Natural killer cell (primary cell): ENCODE results near the gene MAPKAP1. TPM values are rescaled to one million over a fixed set of nuclear protein-coding genes. Genes with fewer than 3 reads are reported as not detected.

ENCODE experiments used
- ATAC-seq, 3 donors: fragments of 150-1000 bp in 2 of 3; fragments of 200-7000 bp in 1 of 3; cut with Tn5 transposase; 1 replicate in 1 of 3; 2 replicates in 2 of 3; pipeline ENCODE4 v1.10.0; 2021; ENCODE audit warnings: mild to moderate bottlenecking in 2 of 3, moderate library complexity in 2 of 3
- DNase-seq, 2 donors: peaks; one replicate each; pipeline versions ENCODE4 v3.0.0 to v3.0.0-alpha.2; 2013 to 2021; ENCODE audit warnings: mixed read lengths in 1 of 2
- H3K27ac ChIP-seq: one replicate; pipeline ENCODE4 v1.5.1; 2013; ENCODE audit warnings: mild to moderate bottlenecking, low read length
- H3K27me3 ChIP-seq: one replicate; pipeline ENCODE4 v1.6.1; 2013; ENCODE audit warnings: low read length; ENCODE audit not compliant: control insufficient read depth, insufficient read depth
- H3K36me3 ChIP-seq: one replicate; pipeline ENCODE4 v1.6.1; 2013; ENCODE audit warnings: low read length; ENCODE audit not compliant: control insufficient read depth, insufficient read depth
- H3K4me1 ChIP-seq: one replicate; pipeline ENCODE4 v1.6.1; 2013; ENCODE audit warnings: low read length; ENCODE audit not compliant: control insufficient read depth, insufficient read depth
- H3K4me3 ChIP-seq: one replicate; pipeline ENCODE4 v1.5.1; 2013; ENCODE audit warnings: low read length
- H3K9me3 ChIP-seq: one replicate; pipeline ENCODE4 v1.6.1; 2013; ENCODE audit warnings: low read length; ENCODE audit not compliant: control insufficient read depth, insufficient read depth
- H3K27ac Mint-ChIP-seq, 2 donors: one replicate each; pipeline ENCODE4 v1.8.0; 2022; ENCODE audit warnings: mild to moderate bottlenecking in 2 of 2, mixed read lengths in 2 of 2, moderate library complexity in 1 of 2
- H3K27me3 Mint-ChIP-seq, 2 donors: one replicate each; pipeline ENCODE4 v1.8.0; 2022; ENCODE audit warnings: low read depth in 2 of 2, mixed read lengths in 2 of 2
- H3K36me3 Mint-ChIP-seq: one replicate; pipeline ENCODE4 v1.8.0; 2022; ENCODE audit warnings: mixed read lengths
- H3K4me1 Mint-ChIP-seq, 2 donors: one replicate each; pipeline ENCODE4 v1.8.0; 2022; ENCODE audit warnings: mixed read lengths in 2 of 2
- H3K4me3 Mint-ChIP-seq: one replicate; pipeline ENCODE4 v1.8.0; 2022; ENCODE audit warnings: mild to moderate bottlenecking, moderate library complexity, mixed read lengths
- H3K9me3 Mint-ChIP-seq, 2 donors: one replicate each; pipeline ENCODE4 v1.8.0; 2022; ENCODE audit warnings: mixed read lengths in 2 of 2
- CTCF ChIP-seq: fragments of 200-600 bp; IDR thresholded peaks from one replicate; pipeline ENCODE4 v1.8.0; 2022; ENCODE audit warnings: antibody characterized with exemption
- WGBS: methylation state at CpG from one replicate; pipeline ENCODE4 v1.1.7; 2013; ENCODE audit warnings: missing lambda C conversion rate; ENCODE audit not compliant: insufficient coverage; 5-methylcytosine and 5-hydroxymethylcytosine counted together
- intact Hi-C: fragments of 100-400 bp; cut with micrococcal nuclease; formaldehyde crosslinking; loops from one replicate; pipeline ENCODE4 v1.14.2; 2022
- total RNA-seq, 4 donors: library from RNA; stranded (reverse); fragments of 120-200 nt in 1 of 4; gene quantifications; one replicate each; pipeline versions ENCODE4 v1.2.3 to v1.2.4, GENCODE V29; 2013 to 2022

Gene MAPKAP1
- total RNA-seq, 3 donors from 2014 or later (not counting 1 experiment from before 2014, with no cell fraction given), result 51.1 to 73.0 (median 58.8) TPM

- H3K9me3 ChIP-seq, result no peaks in the 10 kb centered on the region
- Mint-ChIP-seq H3K27ac (no peak overlapping the region), H3K4me3 (no peak overlapping the region), H3K36me3 (no peaks in the 10 kb centered on the region), H3K4me1 (no peaks in the 10 kb centered on the region), H3K27me3 (no peaks in the 10 kb centered on the region), H3K9me3 (no peaks in the 10 kb centered on the region)
- no peaks in the 10 kb centered on the region for H3K27me3 ChIP-seq
- intact Hi-C loops, result no loop called here
- no peaks in the 10 kb centered on the region for H3K4me1 ChIP-seq
- H3K4me3 ChIP-seq, result no peak overlapping the region
- TF ChIP-seq CTCF, result no peak
- 94% methylated on average over 6 of the region's 8 CpGs for WGBS
- DNase-seq (no peak), ATAC-seq (no peak)
- no peaks in the 10 kb centered on the region for H3K36me3 ChIP-seq
- no peak overlapping the region for H3K27ac ChIP-seq
Measured at GRCh38 chr9:125495172-125496119, 211.6 kb downstream of the MAPKAP1 start.

- ATAC-seq, result no peak
- Mint-ChIP-seq H3K4me3 (no peak overlapping the region), H3K27ac (no peak overlapping the region), H3K9me3 (no peaks in the 10 kb centered on the region), H3K4me1 (peaks cover 0 to under 1% of the 10 kb centered on the region in 2 donors), H3K36me3 (no peaks in the 10 kb centered on the region), H3K27me3 (no peaks in the 10 kb centered on the region)
- Histone ChIP-seq H3K27me3 (no peaks in the 10 kb centered on the region), H3K27ac (no peak overlapping the region), H3K4me3 (no peak overlapping the region), H3K4me1 (no peaks in the 10 kb centered on the region), H3K36me3 (no peaks in the 10 kb centered on the region), H3K9me3 (no peaks in the 10 kb centered on the region)
- DNase-seq, result no peak
- TF ChIP-seq CTCF, result no peak
- WGBS, result 93% methylated on average over 1 of the region's 1 CpG
- intact Hi-C loops, result no loop called here
Measured at GRCh38 chr9:125494653-125494915, 212.4 kb downstream of the MAPKAP1 start.

- Histone ChIP-seq H3K36me3 (no peaks in the 10 kb centered on the region), H3K27ac (no peak overlapping the region), H3K4me1 (no peaks in the 10 kb centered on the region), H3K27me3 (no peaks in the 10 kb centered on the region), H3K4me3 (no peak overlapping the region), H3K9me3 (no peaks in the 10 kb centered on the region)
- no peak for TF ChIP-seq CTCF
- H3K4me3 Mint-ChIP-seq, result no peak overlapping the region
- DNase-seq, result no peak
- no peaks in the 10 kb centered on the region for H3K27me3 Mint-ChIP-seq
- H3K4me1 Mint-ChIP-seq, result peaks cover 0 to 6% of the 10 kb centered on the region in 2 donors
- 92% methylated on average over 12 of the region's 12 CpGs for WGBS
- ATAC-seq, result no peak
- intact Hi-C loops, result no loop called here
- no peaks in the 10 kb centered on the region for H3K9me3 Mint-ChIP-seq
- H3K27ac Mint-ChIP-seq, result no peak overlapping the region
- H3K36me3 Mint-ChIP-seq, result no peaks in the 10 kb centered on the region
Measured at GRCh38 chr9:125493881-125494652, 212.9 kb downstream of the MAPKAP1 start.
